Measurements from ENCODE around the gene CLEC4C. TPM values are rescaled to one million over a fixed set of nuclear protein-coding genes. Genes with fewer than 3 reads are reported as not detected.

Gene CLEC4C
- total and polyA plus RNA-seq, 2 donors (not counting 3 experiments of a cell fraction or from before 2014, with no cell fraction given) = not detected

DNA sequence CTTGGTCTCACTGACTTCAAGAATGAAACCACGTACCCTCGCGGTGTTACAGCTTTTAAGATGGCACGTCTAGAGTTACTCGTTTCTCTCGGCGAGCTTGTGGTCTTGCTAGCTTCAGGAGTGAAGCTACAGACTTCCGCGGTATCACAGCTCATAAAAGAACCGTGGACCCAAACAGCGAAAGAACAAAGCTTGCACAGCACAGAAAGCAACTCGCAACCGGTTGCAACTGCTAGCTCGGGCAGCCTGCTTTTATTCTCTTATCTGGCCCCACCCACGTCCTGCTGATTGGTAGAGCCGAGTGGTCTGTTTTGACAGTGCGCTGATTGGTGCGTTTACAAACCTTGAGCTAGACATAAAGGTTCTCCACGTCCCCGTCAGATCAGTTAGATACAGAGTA, 4.2 kb upstream of the CLEC4C start:
- H3K4me2 ChIP-seq (ENCODE audit: insufficient read depth, low read length) = no peak overlapping the region
- no peaks in the 10 kb centered on the region for H4K20me1 ChIP-seq (replicated peaks; ENCODE audit: control insufficient read depth, extremely low read depth, insufficient read depth, low read length)
- H3K9me3 ChIP-seq (replicated peaks; ENCODE audit: control insufficient read depth, insufficient read depth, low read length) = no peaks in the 10 kb centered on the region
- H3K9me1 ChIP-seq (replicated peaks; ENCODE audit: control insufficient read depth, extremely low read depth, insufficient read depth, low read length) = no peaks in the 10 kb centered on the region
- no peak overlapping the region for H3K4me3 ChIP-seq (replicated peaks in 1 of 3; ENCODE audit: insufficient read depth in 1 of 3, low read depth in 1 of 3, low read length in 3 of 3)
- no peaks in the 10 kb centered on the region for H3K36me3 ChIP-seq (ENCODE audit: control insufficient read depth in 2 of 2, extremely low read depth in 1 of 2, insufficient read depth in 2 of 2, low read length in 2 of 2)
- CTCF ChIA-PET = no interaction called here
- no peaks in the 10 kb centered on the region for H3K27me3 ChIP-seq (ENCODE audit: control insufficient read depth in 2 of 2, insufficient read depth in 2 of 2, low read length in 2 of 2)
- FAIRE-seq = no peak
- H3K79me2 ChIP-seq (ENCODE audit: control insufficient read depth, insufficient read depth, low read length) = no peaks in the 10 kb centered on the region
- no peak overlapping the region for H3K27ac ChIP-seq (ENCODE audit: insufficient read depth, low read depth, low read length)
- BruUV-seq (replicated peaks) = no TSS peak
- no peak overlapping the region for H2AFZ ChIP-seq (ENCODE audit: low read depth, low read length)
- H3K4me1 ChIP-seq (ENCODE audit: control insufficient read depth, extremely low read depth, insufficient read depth, low read length) = no peaks in the 10 kb centered on the region
- TF ChIP-seq, protein P1, sequence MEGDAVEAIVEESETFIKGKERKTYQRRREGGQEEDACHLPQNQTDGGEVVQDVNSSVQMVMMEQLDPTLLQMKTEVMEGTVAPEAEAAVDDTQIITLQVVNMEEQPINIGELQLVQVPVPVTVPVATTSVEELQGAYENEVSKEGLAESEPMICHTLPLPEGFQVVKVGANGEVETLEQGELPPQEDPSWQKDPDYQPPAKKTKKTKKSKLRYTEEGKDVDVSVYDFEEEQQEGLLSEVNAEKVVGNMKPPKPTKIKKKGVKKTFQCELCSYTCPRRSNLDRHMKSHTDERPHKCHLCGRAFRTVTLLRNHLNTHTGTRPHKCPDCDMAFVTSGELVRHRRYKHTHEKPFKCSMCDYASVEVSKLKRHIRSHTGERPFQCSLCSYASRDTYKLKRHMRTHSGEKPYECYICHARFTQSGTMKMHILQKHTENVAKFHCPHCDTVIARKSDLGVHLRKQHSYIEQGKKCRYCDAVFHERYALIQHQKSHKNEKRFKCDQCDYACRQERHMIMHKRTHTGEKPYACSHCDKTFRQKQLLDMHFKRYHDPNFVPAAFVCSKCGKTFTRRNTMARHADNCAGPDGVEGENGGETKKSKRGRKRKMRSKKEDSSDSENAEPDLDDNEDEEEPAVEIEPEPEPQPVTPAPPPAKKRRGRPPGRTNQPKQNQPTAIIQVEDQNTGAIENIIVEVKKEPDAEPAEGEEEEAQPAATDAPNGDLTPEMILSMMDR (IDR thresholded peaks at IDR 0.05; ENCODE audit: extremely low read depth in 1 of 2, insufficient read depth in 1 of 2, low read depth in 1 of 2, low read length in 2 of 2) = no peak
- TF ChIP-seq FOS (IDR thresholded peaks at IDR 0.05; ENCODE audit: borderline replicate concordance, insufficient read depth, low read length) = no peak
- no peak for TF ChIP-seq JUN (IDR thresholded peaks at IDR 0.05; ENCODE audit: borderline replicate concordance, insufficient read depth, insufficient read length, low read depth)
- TF ChIP-seq EZH2 (IDR thresholded peaks at IDR 0.05; ENCODE audit: borderline replicate concordance, low read depth, low read length, severe bottlenecking) = no peak
- TF ChIP-seq POLR2A (IDR thresholded peaks at IDR 0.05; ENCODE audit: low read depth, low read length) = no peak
- no peak for TF ChIP-seq MYC (IDR thresholded peaks at IDR 0.05; ENCODE audit: low read depth, low read length)
- no peak for TF ChIP-seq GATA2 (IDR thresholded peaks at IDR 0.05; ENCODE audit: insufficient read depth, insufficient read length, low read depth, low read length)
- TF ChIP-seq POLR2AphosphoS5 (IDR thresholded peaks at IDR 0.05; ENCODE audit: insufficient read depth, low read depth, low read length) = no peak
- TF ChIP-seq, protein P2, sequence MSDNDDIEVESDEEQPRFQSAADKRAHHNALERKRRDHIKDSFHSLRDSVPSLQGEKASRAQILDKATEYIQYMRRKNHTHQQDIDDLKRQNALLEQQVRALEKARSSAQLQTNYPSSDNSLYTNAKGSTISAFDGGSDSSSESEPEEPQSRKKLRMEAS (IDR thresholded peaks at IDR 0.05; ENCODE audit: insufficient read depth, insufficient read length) = no peak
- dilution Hi-C loops (cut with MboI; ENCODE audit: extremely low pct_ligation_motif_present, low sequenced_read_pairs) (no loop called here), intact Hi-C loops (cut with micrococcal nuclease) (no loop called here)
- POLR2A ChIA-PET = no interaction called here
- no peak overlapping the region for H3K9ac ChIP-seq (replicated peaks; ENCODE audit: extremely low read depth, insufficient read depth, low read length)
- no peak for DNase-seq (ENCODE audit: low read depth, low spot score)
